A673 (cell line): ENCODE results near the gene PGAP1. TPM values are rescaled to one million over a fixed set of nuclear protein-coding genes. Genes with fewer than 3 reads are reported as not detected.

Source experiments
- BruUV-seq: library from RNA; stranded (reverse); fragments of 400-500 nt; replicated peaks from 2 replicates; lab custom pipeline; 2021; lab: Mats Ljungman, UMichigan
- CTCF ChIA-PET: fragments of 300-600 bp; sonication (Branson Sonifier 250); formaldehyde crosslinking; loops from one replicate; lab custom pipeline; 2022; ENCODE audit warnings: antibody characterized with exemption; lab: Charles Lee
- POLR2A ChIA-PET: fragments of 300-600 bp; sonication (Branson Sonifier 250); formaldehyde crosslinking; loops from one replicate; lab custom pipeline; 2022; ENCODE audit warnings: antibody characterized with exemption; ENCODE audit not compliant: low non-redundant PET; lab: Charles Lee
- DNase-seq: peaks from one replicate; pipeline ENCODE4 v3.0.0-alpha.2; 2015; ENCODE audit warnings: low spot score
- H3K27ac ChIP-seq: fragments of 200-600 bp; sonication (generic); 2 replicates; pipeline ENCODE4 v1.5.1; 2016; ENCODE audit warnings: mixed run types, low read depth, mild to moderate bottlenecking, mixed read lengths, antibody characterized with exemption, low read length; ENCODE audit not compliant: poor library complexity, severe bottlenecking
- H3K27me3 ChIP-seq: fragments of 200-600 bp; sonication (generic); replicated peaks from 2 replicates; pipeline ENCODE4 v1.6.1; 2017; ENCODE audit warnings: mixed run types, low read depth, mild to moderate bottlenecking, mixed read lengths, antibody characterized with exemption, low read length; ENCODE audit not compliant: insufficient read depth, poor library complexity
- H3K36me3 ChIP-seq: fragments of 200-600 bp; sonication (generic); 2 replicates; pipeline ENCODE4 v1.6.1; 2016; ENCODE audit warnings: mixed run types, mild to moderate bottlenecking, mixed read lengths, antibody characterized with exemption, low read length; ENCODE audit not compliant: insufficient read depth, poor library complexity, severe bottlenecking
- H3K4me1 ChIP-seq: fragments of 200-600 bp; sonication (generic); 2 replicates; pipeline ENCODE4 v1.6.1; 2017; ENCODE audit warnings: mixed run types, mild to moderate bottlenecking, mixed read lengths, antibody characterized with exemption, low read length; ENCODE audit not compliant: insufficient read depth, poor library complexity, severe bottlenecking
- H3K4me3 ChIP-seq: fragments of 200-600 bp; sonication (generic); 2 replicates; pipeline ENCODE4 v1.5.1; 2016; ENCODE audit warnings: low read depth, mixed run types, mild to moderate bottlenecking, mixed read lengths, low read length; ENCODE audit not compliant: poor library complexity, severe bottlenecking
- H3K9me3 ChIP-seq: fragments of 200-600 bp; sonication (generic); 2 replicates; pipeline ENCODE4 v1.6.1; 2016; ENCODE audit warnings: mixed run types, low read depth, mild to moderate bottlenecking, mixed read lengths, antibody characterized with exemption, low read length; ENCODE audit not compliant: poor library complexity, severe bottlenecking
- EZH2 ChIP-seq: fragments of 200-600 bp; sonication (generic); IDR thresholded peaks from 2 replicates; pipeline ENCODE4 v1.6.1; 2017; ENCODE audit warnings: borderline replicate concordance, low read depth, mild to moderate bottlenecking, mixed read lengths, antibody characterized with exemption, low read length; ENCODE audit not compliant: poor library complexity, severe bottlenecking
- intact Hi-C: fragments of 100-400 bp; cut with micrococcal nuclease; formaldehyde crosslinking; loops from one replicate; pipeline ENCODE4 v1.10.0; 2022; ENCODE audit not compliant: unreplicated experiment
- total RNA-seq: library from RNA; stranded (reverse); gene quantifications from 2 replicates; pipeline ENCODE4 v1.2.3, GENCODE V29; 2021
- TF ChIP-seq, protein P1 (sequence below): fragments of 300-800, 200-600 bp; sonication (generic); conservative IDR thresholded peaks from 2 replicates; pipeline ENCODE4 v1.5.1; 2017; ENCODE audit warnings: low read depth, mild to moderate bottlenecking, antibody characterized with exemption, low read length, moderate library complexity, mixed read lengths

PGAP1 gene
- total RNA-seq, 1 experiment from 2014 or later: 40.4 TPM

DNA sequence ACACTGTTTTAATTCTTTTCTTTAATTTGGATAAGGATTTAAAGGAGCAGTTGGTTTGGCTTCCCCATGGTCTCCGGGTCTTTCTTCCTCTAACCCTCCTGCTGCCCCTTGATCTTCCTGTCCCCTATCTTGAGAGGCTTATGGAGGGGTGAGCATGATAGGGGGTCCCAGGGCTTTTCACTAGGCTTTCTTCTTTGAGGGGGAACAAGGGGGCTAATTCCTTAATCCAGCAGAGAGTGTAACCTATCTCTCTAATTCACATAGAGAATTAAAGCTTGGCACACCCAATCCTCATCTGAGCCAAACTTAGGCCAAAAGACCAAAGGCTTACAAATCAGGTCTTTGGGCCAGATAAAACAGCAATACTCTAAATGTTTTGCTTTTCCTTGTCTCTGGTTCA, 95.8 kb downstream of the PGAP1 start:
- Histone ChIP-seq H3K4me3 (no peak overlapping the region), H3K9me3 (no peaks in the 10 kb centered on the region), H3K4me1 (no peaks in the 10 kb centered on the region), H3K27me3 (no peaks in the 10 kb centered on the region), H3K27ac (no peak overlapping the region), H3K36me3 (no peaks in the 10 kb centered on the region)
- intact Hi-C loops: no loop called here
- ChIA-PET CTCF (no interaction called here), POLR2A (no interaction called here)
- DNase-seq: no peak
- BruUV-seq: no TSS peak
- TF ChIP-seq, protein P1, sequence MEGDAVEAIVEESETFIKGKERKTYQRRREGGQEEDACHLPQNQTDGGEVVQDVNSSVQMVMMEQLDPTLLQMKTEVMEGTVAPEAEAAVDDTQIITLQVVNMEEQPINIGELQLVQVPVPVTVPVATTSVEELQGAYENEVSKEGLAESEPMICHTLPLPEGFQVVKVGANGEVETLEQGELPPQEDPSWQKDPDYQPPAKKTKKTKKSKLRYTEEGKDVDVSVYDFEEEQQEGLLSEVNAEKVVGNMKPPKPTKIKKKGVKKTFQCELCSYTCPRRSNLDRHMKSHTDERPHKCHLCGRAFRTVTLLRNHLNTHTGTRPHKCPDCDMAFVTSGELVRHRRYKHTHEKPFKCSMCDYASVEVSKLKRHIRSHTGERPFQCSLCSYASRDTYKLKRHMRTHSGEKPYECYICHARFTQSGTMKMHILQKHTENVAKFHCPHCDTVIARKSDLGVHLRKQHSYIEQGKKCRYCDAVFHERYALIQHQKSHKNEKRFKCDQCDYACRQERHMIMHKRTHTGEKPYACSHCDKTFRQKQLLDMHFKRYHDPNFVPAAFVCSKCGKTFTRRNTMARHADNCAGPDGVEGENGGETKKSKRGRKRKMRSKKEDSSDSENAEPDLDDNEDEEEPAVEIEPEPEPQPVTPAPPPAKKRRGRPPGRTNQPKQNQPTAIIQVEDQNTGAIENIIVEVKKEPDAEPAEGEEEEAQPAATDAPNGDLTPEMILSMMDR: no peak
- TF ChIP-seq EZH2: no peak

DNA sequence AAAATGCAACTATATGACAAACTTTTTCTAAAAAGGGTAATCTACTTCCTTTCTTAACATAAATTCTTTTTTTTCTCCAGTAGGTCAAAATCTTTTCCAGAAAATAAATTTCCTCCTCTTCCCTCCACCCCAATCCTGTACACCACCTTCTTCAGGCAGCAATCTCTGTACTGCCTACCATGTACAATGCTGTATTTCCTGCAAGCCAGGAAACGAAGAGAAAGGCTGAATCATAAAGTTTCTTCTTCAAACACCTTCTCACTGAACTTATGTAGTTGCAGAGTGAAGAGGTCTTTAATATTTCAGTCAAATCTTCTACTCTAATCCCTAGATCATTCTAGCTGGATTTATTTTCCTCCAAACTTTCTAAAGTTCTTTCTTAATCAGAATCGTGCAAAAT, 99.2 kb downstream of the PGAP1 start:
- TF ChIP-seq EZH2: no peak
- Histone ChIP-seq H3K9me3 (no peaks in the 10 kb centered on the region), H3K36me3 (no peaks in the 10 kb centered on the region), H3K4me3 (no peak overlapping the region), H3K27ac (no peak overlapping the region), H3K4me1 (no peaks in the 10 kb centered on the region), H3K27me3 (no peaks in the 10 kb centered on the region)
- POLR2A ChIA-PET: no interaction called here
- BruUV-seq: no TSS peak
- intact Hi-C loops: no loop called here
- DNase-seq: no peak
- CTCF ChIA-PET: no interaction called here

GRCh38 chr2:196823750-196824522, 102.6 kb downstream of the PGAP1 start:
- intact Hi-C loops: no loop called here
- no peaks in the 10 kb centered on the region for H3K27me3 ChIP-seq
- no TSS peak for BruUV-seq
- ChIA-PET CTCF (no interaction called here), POLR2A (interaction anchor here (0.7 kb wide), 1 partner anchor 1200 kb away, joined by 3 read pairs; no protein-coding TSS in a partner anchor)
- H3K27ac ChIP-seq: no peak overlapping the region
- DNase-seq: no peak
- TF ChIP-seq, protein P1: no peak
- no peak for TF ChIP-seq EZH2
- no peaks in the 10 kb centered on the region for H3K36me3 ChIP-seq
- no peak overlapping the region for H3K4me3 ChIP-seq
- no peaks in the 10 kb centered on the region for H3K9me3 ChIP-seq
- no peaks in the 10 kb centered on the region for H3K4me1 ChIP-seq
